ENCODE results near the gene ULK4. TPM values are rescaled to one million over a fixed set of nuclear protein-coding genes. Genes with fewer than 3 reads are reported as not detected.

Gene ULK4
- total and polyA plus RNA-seq, 9 of the 15 experiments (the other 6 are each of a cell fraction or from before 2014, with no cell fraction given): 3.0 to 5.9 (median 3.5) TPM

DNA sequence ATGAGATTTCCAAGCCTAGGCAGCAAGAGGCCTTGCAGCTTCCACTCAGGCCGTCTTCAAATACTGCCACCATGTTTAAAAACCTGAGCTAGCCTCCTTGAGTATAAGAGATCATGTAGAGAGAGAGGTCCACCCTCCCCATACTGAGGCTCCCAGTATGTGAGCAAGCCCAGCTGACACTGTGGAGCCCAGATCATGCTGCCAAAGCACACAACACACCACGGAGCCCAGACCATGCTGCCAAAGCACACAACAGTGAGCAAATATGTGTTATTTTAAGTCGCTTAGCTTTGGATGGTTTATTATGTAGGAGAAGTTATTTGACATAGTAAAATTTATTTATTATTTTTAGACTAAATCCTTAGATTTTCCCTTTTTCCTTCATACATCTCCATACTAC lies 428.9 kb downstream of the ULK4 start:
- intact Hi-C loops (cut with micrococcal nuclease) (no loop called here), in situ Hi-C loops (cut with MboI) (no loop called here)
- WGBS (ENCODE audit: insufficient coverage, low coverage, missing lambda C conversion rate): 2% methylated on average over 3 of the region's 3 CpGs
- ChIA-PET POLR2A (interaction anchor here (0.6 to 0.7 kb wide), 2 partner anchors 57 to 1885 kb away, joined by 3 read pairs; no protein-coding TSS in a partner anchor), CTCF (ENCODE audit: low intra/inter-chr PET ratio) (no interaction called here)
- Histone ChIP-seq H3K27me3 (ENCODE audit: control insufficient read depth in 2 of 2, insufficient read depth in 2 of 2, low read length in 2 of 2) (no peaks in the 10 kb centered on the region), H3K36me3 (ENCODE audit: control insufficient read depth, insufficient read depth, low read length) (no peaks in the 10 kb centered on the region), H2AFZ (ENCODE audit: low read depth, low read length) (no peak overlapping the region), H3K27ac (ENCODE audit: extremely low read depth, low read depth, low read length) (no peak overlapping the region), H3K4me3 (no peak overlapping the region), H3K4me1 (replicated peaks in 1 of 2; ENCODE audit: control insufficient read depth in 2 of 2, insufficient read depth in 2 of 2, low read length in 2 of 2) (no peaks in the 10 kb centered on the region), H3K9me3 (replicated peaks; ENCODE audit: control insufficient read depth, insufficient read depth, low read depth, low read length) (no peaks in the 10 kb centered on the region), H3K4me2 (ENCODE audit: insufficient read depth, low read length) (no peak overlapping the region), H3K79me2 (ENCODE audit: control insufficient read depth, insufficient read depth, low read length) (no peaks in the 10 kb centered on the region), H3K9me1 (ENCODE audit: control insufficient read depth, insufficient read depth, low read length) (no peaks in the 10 kb centered on the region), H4K20me1 (replicated peaks; ENCODE audit: control insufficient read depth, insufficient read depth, low read length) (no peaks in the 10 kb centered on the region), H3K9ac (ENCODE audit: insufficient read depth in 1 of 2, low read depth in 2 of 2, low read length in 2 of 2) (no peak overlapping the region)
- TF ChIP-seq, protein P1, sequence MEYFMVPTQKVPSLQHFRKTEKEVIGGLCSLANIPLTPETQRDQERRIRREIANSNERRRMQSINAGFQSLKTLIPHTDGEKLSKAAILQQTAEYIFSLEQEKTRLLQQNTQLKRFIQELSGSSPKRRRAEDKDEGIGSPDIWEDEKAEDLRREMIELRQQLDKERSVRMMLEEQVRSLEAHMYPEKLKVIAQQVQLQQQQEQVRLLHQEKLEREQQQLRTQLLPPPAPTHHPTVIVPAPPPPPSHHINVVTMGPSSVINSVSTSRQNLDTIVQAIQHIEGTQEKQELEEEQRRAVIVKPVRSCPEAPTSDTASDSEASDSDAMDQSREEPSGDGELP (CRISPR knock-in tag; IDR thresholded peaks at IDR 0.05; ENCODE audit: borderline replicate concordance): no peak
- TF ChIP-seq ZNF639 (CRISPR knock-in tag; conservative IDR thresholded peaks at IDR 0.05 in 1 of 2, IDR thresholded peaks at IDR 0.05 in 1 of 2): no peak
- no peak for TF ChIP-seq ZSCAN29 (IDR thresholded peaks at IDR 0.05)
- TF ChIP-seq ZNF184 (CRISPR knock-in tag; IDR thresholded peaks at IDR 0.05): no peak
- TF ChIP-seq CHAMP1 (IDR thresholded peaks at IDR 0.05): no peak
- TF ChIP-seq ZBTB8A (IDR thresholded peaks at IDR 0.05; ENCODE audit: partially characterized antibody): no peak
- no peak for TF ChIP-seq ZNF174 (CRISPR knock-in tag; IDR thresholded peaks at IDR 0.05)
- TF ChIP-seq BCL6 (CRISPR knock-in tag; IDR thresholded peaks at IDR 0.05): no peak
- TF ChIP-seq CBX8 (IDR thresholded peaks at IDR 0.05; ENCODE audit: borderline replicate concordance, extremely low read depth, low read depth, low read length, poor library complexity, severe bottlenecking): no peak
- TF ChIP-seq KAT7 (CRISPR knock-in tag; IDR thresholded peaks at IDR 0.05; ENCODE audit: borderline replicate concordance): no peak
- TF ChIP-seq GABPB2 (CRISPR knock-in tag; conservative IDR thresholded peaks at IDR 0.05): no peak
- TF ChIP-seq, protein P2, sequence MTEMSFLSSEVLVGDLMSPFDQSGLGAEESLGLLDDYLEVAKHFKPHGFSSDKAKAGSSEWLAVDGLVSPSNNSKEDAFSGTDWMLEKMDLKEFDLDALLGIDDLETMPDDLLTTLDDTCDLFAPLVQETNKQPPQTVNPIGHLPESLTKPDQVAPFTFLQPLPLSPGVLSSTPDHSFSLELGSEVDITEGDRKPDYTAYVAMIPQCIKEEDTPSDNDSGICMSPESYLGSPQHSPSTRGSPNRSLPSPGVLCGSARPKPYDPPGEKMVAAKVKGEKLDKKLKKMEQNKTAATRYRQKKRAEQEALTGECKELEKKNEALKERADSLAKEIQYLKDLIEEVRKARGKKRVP (CRISPR knock-in tag; IDR thresholded peaks at IDR 0.05): no peak
- TF ChIP-seq KLF13 (tag; IDR thresholded peaks at IDR 0.05; ENCODE audit: borderline replicate concordance, low read depth): no peak
- TF ChIP-seq IFI16 (CRISPR knock-in tag; IDR thresholded peaks at IDR 0.05): no peak
- no peak for TF ChIP-seq GATAD2B (IDR thresholded peaks at IDR 0.05; ENCODE audit: borderline replicate concordance)
- no peak for ATAC-seq
- DNase-seq (ENCODE audit: extremely low read depth in 1 of 4, low spot score in 3 of 4): no peak
- no TSS peak for BruUV-seq (replicated peaks)
- no peak for FAIRE-seq

Data from K562 (cell line).